MCF 10A (cell line): ENCODE results near the gene PPP1R14C. TPM values are rescaled to one million over a fixed set of nuclear protein-coding genes. Genes with fewer than 3 reads are reported as not detected.

Experiments
- BruUV-seq: library from RNA; stranded (reverse); fragments of 400-500 nt; replicated peaks from 2 replicates; lab custom pipeline; 2021; lab: Mats Ljungman, UMichigan
- CTCF ChIA-PET: fragments of 300-600 bp; sonication (Branson Sonifier 250); formaldehyde crosslinking; extraction: SDS; loops from one replicate; lab custom pipeline; 2021; ENCODE audit warnings: antibody characterized with exemption, inconsistent platforms; lab: Yijun Ruan, JAX
- POLR2A ChIA-PET: fragments of 300-600, 350-650 bp; sonication (Branson Sonifier 250); formaldehyde crosslinking; extraction: SDS; loops from one replicate; lab custom pipeline; 2020; ENCODE audit warnings: antibody characterized with exemption, inconsistent platforms; lab: Yijun Ruan, JAX
- DNase-seq: peaks from one replicate; pipeline ENCODE4 v3.0.0-alpha.2; 2018; ENCODE audit not compliant: unreplicated experiment
- H3K27ac Mint-ChIP-seq: one replicate; pipeline ENCODE4 v1.8.0; 2022; ENCODE audit warnings: mild to moderate bottlenecking, low read depth, mixed read lengths; ENCODE audit not compliant: unreplicated experiment
- H3K27me3 Mint-ChIP-seq: one replicate; pipeline ENCODE4 v1.8.0; 2022; ENCODE audit warnings: mixed read lengths; ENCODE audit not compliant: insufficient read depth, unreplicated experiment
- H3K36me3 Mint-ChIP-seq: one replicate; pipeline ENCODE4 v1.8.0; 2022; ENCODE audit warnings: mild to moderate bottlenecking, moderate library complexity, mixed read lengths; ENCODE audit not compliant: insufficient read depth, unreplicated experiment
- H3K4me1 Mint-ChIP-seq: one replicate; pipeline ENCODE4 v1.8.0; 2022; ENCODE audit warnings: mixed read lengths; ENCODE audit not compliant: insufficient read depth, unreplicated experiment
- H3K4me3 Mint-ChIP-seq: one replicate; pipeline ENCODE4 v1.8.0; 2022; ENCODE audit warnings: mild to moderate bottlenecking, moderate library complexity, mixed read lengths; ENCODE audit not compliant: unreplicated experiment
- H3K9me3 Mint-ChIP-seq: one replicate; pipeline ENCODE4 v1.8.0; 2022; ENCODE audit warnings: mixed read lengths; ENCODE audit not compliant: unreplicated experiment
- intact Hi-C: fragments of 100-400 bp; cut with micrococcal nuclease; formaldehyde crosslinking; loops from 2 replicates; pipeline ENCODE4 v1.14.1; 2022
- total RNA-seq: library from RNA; stranded (reverse); gene quantifications from 2 replicates; pipeline ENCODE4 v1.2.3, GENCODE V29; 2022
- TF ChIP-seq, protein P1 (sequence below): fragments of 200-600 bp; IDR thresholded peaks from one replicate; pipeline ENCODE4 v1.8.0; 2022; ENCODE audit warnings: antibody characterized with exemption, mild to moderate bottlenecking; ENCODE audit not compliant: unreplicated experiment

PPP1R14C gene
- total RNA-seq, 1 experiment from 2014 or later: 32.0 TPM

DNA sequence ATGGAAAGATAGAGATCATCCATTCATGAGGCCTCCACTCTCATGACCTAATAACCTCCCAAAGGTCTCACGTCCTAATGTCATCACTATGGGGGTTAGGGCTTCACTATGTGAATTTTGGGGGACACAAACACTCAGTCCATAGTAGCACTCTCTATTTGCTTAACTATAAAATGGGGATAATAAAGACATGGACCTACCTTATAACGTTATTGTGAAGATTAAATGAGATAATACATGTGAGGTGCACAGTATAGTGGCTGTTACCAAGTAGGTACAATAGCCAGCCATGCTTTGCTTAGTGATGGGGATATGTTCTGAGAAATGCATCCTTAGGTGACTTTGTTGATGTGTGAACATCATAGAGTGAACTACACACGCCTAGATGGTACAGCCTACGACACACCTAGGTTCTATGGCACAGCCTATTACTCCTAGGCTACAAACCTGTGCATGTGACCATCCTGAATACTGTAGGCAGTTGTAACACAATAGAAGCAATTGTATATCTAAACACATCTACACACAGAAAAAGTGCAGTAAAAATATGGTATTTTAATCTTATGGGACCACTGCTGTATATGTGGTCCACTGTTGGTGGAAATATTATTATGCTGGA lies 39.7 kb downstream of the PPP1R14C start:
- CTCF ChIA-PET: interaction anchor here (1.1 kb wide), 1 partner anchor 11 kb away, joined by 3 read pairs; no protein-coding TSS in a partner anchor
- Mint-ChIP-seq H3K4me1 (peaks cover 20% of the 10 kb centered on the region), H3K4me3 (no peak overlapping the region), H3K36me3 (peaks cover 5% of the 10 kb centered on the region), H3K27ac (no peak overlapping the region), H3K9me3 (no peaks in the 10 kb centered on the region), H3K27me3 (no peaks in the 10 kb centered on the region)
- intact Hi-C loops: no loop called here
- no TSS peak for BruUV-seq
- TF ChIP-seq, protein P1, sequence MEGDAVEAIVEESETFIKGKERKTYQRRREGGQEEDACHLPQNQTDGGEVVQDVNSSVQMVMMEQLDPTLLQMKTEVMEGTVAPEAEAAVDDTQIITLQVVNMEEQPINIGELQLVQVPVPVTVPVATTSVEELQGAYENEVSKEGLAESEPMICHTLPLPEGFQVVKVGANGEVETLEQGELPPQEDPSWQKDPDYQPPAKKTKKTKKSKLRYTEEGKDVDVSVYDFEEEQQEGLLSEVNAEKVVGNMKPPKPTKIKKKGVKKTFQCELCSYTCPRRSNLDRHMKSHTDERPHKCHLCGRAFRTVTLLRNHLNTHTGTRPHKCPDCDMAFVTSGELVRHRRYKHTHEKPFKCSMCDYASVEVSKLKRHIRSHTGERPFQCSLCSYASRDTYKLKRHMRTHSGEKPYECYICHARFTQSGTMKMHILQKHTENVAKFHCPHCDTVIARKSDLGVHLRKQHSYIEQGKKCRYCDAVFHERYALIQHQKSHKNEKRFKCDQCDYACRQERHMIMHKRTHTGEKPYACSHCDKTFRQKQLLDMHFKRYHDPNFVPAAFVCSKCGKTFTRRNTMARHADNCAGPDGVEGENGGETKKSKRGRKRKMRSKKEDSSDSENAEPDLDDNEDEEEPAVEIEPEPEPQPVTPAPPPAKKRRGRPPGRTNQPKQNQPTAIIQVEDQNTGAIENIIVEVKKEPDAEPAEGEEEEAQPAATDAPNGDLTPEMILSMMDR: no peak
- POLR2A ChIA-PET: no interaction called here
- DNase-seq: no peak

DNA sequence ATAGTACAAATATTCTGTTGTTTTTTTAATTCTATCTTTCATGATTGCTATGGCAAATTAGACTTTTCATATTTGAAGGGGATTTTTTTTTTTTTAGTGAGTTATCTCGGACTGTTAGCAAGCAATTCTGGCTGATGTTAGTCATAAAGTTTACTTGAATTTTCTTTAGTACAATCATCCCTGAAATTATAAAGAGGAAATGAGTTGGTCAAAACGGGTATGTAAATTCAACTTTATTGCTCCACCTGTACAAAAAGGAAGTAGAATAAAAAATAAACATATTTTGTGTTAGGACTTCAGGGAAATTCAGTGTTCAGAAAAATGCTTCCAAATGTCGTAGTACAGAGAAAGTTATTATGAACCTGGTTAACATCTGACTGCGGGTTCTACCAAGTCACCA lies 40.3 kb downstream of the PPP1R14C start:
- DNase-seq: no peak
- no peak overlapping the region for H3K4me3 Mint-ChIP-seq
- no TSS peak for BruUV-seq

DNA sequence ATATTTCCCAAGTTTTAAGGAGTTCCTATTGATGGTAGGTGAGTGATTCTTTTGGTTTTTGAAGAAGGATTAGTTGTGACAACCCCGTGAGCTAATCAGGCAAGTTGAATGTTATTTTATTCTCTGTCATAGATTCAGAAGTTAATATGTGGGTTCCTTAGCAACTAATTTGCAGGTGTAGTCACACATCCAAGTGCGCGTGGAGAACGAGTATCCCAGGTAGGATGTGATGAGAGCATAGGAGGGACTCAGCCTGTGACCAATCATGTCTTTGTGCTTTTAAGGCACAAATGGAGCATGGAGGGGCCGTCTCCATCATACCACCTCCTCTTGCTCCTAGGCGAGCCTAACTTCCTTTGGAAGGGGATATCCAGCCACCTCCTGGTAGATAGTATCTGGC lies 41.1 kb downstream of the PPP1R14C start:
- no peak overlapping the region for H3K27ac Mint-ChIP-seq
- H3K4me1 Mint-ChIP-seq: peaks cover 21% of the 10 kb centered on the region
- no peaks in the 10 kb centered on the region for H3K9me3 Mint-ChIP-seq
- CTCF ChIA-PET: interaction anchor here (0.7 kb wide), 1 partner anchor 1780 kb away, joined by 3 read pairs; no protein-coding TSS in a partner anchor
- no peaks in the 10 kb centered on the region for H3K36me3 Mint-ChIP-seq
- H3K4me3 Mint-ChIP-seq: no peak overlapping the region
- intact Hi-C loops: no loop called here
- no TSS peak for BruUV-seq
- DNase-seq: no peak
- POLR2A ChIA-PET: no interaction called here
- no peaks in the 10 kb centered on the region for H3K27me3 Mint-ChIP-seq
- TF ChIP-seq, protein P1: no peak

More for the DNA sequence above, 40.3 kb downstream of the PPP1R14C start:
- Mint-ChIP-seq H3K9me3 (no peaks in the 10 kb centered on the region), H3K27me3 (no peaks in the 10 kb centered on the region), H3K27ac (no peak overlapping the region), H3K36me3 (no peaks in the 10 kb centered on the region), H3K4me1 (peaks cover 21% of the 10 kb centered on the region)
- POLR2A ChIA-PET: no interaction called here
- TF ChIP-seq, protein P1: no peak
- CTCF ChIA-PET: interaction anchor here (0.7 kb wide), 1 partner anchor 1779 kb away, joined by 3 read pairs; no protein-coding TSS in a partner anchor
- intact Hi-C loops: no loop called here

DNA sequence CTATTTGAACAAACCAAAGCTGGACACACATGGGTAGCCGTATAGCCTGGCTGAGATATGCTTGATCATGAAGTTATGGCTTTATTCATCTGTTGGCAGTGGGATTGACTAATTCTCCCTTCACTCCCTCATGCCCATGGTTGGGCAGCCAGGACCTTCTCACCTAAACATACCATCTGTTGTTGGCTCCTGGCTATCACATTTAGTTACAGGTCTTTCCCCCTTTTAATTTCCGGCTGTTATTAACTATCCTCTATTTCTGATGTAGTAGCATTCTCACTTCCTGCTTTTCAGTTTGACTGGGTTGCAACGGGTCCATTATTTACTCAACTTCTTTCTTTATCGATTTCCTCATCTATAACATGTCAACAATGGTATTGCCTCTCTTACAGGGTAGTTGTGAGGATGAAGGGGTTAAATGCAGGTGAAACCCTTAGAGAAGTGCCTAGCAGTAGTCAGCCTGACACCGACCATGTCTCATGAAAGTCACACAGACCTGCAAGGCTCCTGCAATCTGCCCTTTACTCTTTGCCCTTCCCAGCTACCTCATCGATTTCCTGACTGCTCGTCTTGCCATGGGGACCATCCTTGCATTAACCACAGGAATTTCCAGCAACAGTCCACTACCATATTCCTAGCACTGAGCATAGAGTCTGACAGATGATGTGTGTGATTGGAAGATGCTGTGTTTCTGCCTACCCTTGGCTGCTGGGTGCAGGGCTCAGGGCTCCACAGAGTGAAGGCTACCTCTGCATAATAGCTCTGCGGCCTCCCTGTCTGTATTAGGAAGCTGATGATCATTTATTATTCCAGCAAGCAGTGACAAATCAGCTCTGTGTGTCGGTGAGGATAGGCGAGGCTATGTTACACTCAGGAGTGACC lies 42.2 kb downstream of the PPP1R14C start:
- no peak for DNase-seq
- no peaks in the 10 kb centered on the region for H3K27me3 Mint-ChIP-seq
- H3K9me3 Mint-ChIP-seq: no peaks in the 10 kb centered on the region
- H3K4me3 Mint-ChIP-seq: no peak overlapping the region
- ChIA-PET CTCF (interaction anchor here (0.6 to 0.7 kb wide), 2 partner anchors 106 to 168 kb away, joined by 3 read pairs; no protein-coding TSS in a partner anchor), POLR2A (interaction anchor here (0.6 kb wide), 1 partner anchor 18 kb away, joined by 3 read pairs; no protein-coding TSS in a partner anchor)
- no TSS peak for BruUV-seq
- H3K27ac Mint-ChIP-seq: peak overlapping the region; percentile 66
- intact Hi-C loops: no loop called here
- H3K36me3 Mint-ChIP-seq: no peaks in the 10 kb centered on the region
- peaks cover 20% of the 10 kb centered on the region for H3K4me1 Mint-ChIP-seq
- TF ChIP-seq, protein P1: no peak
